Epidermal melanocyte (primary cell): ENCODE results near the gene ATRIP.

Experiments
- DNase-seq: peaks from one replicate; pipeline ENCODE4 v3.0.0; 2011; ENCODE audit warnings: low spot score; ENCODE audit not compliant: insufficient read length

Gene ATRIP

GRCh38 chr3:48446425-48447193 is at the start of gene ATRIP:
TSS of gene ATRIP (plus strand) at chr3:48446737. CDS start at chr3:48446846, 109 bp downstream.
- DNase-seq, result peak; percentile 79

DNA sequence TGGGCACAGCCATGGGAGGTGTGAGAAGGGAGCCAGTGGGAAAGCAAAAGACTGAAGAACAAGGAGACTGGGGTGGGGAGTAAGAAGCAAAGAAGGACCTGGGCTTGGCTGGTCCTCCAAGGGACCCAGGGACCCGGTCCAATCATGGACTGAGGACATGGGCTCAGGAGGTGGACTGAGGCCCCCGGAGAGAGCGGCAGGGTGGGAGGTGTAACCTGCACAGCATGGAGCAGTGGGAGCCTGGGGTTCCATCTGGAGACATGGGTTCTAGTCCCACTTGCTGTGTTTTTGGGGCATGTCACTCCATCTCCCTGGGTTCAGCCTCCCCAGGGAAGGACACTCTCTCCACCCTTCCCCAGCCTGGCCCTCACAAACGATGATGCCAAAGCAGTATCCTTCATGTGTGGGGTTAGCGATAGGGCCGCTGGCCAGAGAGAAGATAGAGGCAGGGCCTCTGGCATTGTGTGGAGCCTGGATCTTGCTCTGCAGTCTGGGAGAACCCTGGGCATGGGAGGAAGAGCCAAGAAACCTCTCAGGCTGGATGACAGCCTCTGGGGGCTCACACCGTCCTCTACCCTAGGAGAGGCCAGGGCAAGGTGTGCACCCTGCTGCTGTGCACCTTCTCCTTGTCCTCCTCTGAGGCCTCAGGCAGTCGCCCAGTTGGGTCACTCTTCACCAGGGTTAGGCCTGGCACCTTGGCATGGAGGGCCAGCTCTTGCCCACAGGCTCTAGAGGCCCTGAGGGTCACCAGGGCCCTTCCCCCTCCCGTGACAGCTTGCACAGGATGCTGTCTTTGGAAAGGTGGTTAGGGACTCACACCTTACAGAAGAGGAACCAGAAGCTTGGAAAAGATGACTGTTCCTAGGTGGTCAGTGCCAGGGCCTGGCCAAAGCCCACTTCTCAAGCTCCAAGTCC is 48.5 kb upstream of the ATRIP start:
- peak; percentile 9 for DNase-seq

GRCh38 chr3:48398701-48399386 is 47.7 kb upstream of the ATRIP start:
- DNase-seq, result peak; percentile 4

DNA sequence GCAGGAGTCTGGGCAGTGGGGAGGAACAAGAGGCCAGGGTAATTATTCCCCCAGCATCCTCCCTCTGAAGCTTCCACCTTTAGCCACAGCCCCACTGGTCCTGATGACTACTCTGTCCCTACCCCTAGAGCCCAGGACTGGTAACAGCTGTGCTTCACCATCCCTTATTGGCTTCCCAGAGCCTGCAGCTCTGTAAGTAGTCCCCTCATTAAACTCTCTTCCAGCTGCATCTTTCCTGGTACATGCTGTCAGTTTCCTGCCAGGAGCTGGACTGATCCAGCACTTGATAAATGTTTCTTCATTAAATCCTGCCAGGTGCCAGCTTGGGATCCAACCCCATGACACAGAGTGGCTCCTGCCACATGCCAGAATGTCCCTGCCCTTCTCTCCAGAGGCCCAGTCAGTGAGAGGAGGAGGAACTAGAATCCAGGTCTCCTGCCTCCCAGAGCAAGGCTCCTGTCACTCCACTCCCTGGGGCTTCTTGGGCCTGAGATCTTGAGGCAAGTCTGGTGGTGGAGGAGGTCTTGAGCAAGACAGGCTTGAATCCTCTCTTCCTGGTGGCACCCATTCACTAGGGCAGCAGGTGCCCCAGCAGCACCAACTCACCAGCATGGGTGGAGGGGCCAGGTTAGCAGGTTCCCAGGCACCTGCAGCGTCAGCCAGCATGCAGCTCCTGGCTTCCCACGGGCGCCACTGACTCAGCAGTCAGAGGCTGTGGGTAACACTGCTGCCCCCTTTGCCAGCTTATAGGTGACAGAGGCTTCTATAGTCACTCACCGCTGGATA is 47.0 kb upstream of the ATRIP start:
- DNase-seq, result peak; percentile 8

GRCh38 chr3:48400824-48401433 is 45.6 kb upstream of the ATRIP start:
- peak; percentile 72 for DNase-seq

GRCh38 chr3:48401434-48401901 is 45.1 kb upstream of the ATRIP start:
- peak; percentile 11 for DNase-seq

GRCh38 chr3:48402281-48402732 is 44.2 kb upstream of the ATRIP start:
- DNase-seq, result peak; percentile 40

DNA sequence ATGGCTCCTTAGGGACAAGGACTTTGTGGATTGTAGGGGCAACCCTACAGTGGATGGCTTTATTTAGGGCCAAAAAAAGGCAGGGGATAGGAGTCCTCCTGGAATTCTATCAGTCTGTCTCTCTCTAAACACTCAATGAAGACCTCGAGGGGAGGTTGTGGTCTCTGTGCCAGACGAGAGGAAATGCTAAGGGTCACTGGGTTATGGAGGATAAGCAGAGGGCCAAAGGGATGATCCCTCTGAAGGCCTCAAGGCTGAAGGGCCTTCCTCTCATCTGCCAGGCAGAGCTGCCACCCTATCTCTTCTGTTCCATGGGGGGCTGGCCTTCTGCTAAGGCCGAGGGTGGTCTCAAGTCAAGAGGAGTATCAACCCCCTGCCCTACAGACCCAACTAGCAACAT is 43.6 kb upstream of the ATRIP start:
- no peak for DNase-seq

GRCh38 chr3:48403533-48404439 is 42.8 kb upstream of the ATRIP start:
- peak; percentile 8 for DNase-seq

DNA sequence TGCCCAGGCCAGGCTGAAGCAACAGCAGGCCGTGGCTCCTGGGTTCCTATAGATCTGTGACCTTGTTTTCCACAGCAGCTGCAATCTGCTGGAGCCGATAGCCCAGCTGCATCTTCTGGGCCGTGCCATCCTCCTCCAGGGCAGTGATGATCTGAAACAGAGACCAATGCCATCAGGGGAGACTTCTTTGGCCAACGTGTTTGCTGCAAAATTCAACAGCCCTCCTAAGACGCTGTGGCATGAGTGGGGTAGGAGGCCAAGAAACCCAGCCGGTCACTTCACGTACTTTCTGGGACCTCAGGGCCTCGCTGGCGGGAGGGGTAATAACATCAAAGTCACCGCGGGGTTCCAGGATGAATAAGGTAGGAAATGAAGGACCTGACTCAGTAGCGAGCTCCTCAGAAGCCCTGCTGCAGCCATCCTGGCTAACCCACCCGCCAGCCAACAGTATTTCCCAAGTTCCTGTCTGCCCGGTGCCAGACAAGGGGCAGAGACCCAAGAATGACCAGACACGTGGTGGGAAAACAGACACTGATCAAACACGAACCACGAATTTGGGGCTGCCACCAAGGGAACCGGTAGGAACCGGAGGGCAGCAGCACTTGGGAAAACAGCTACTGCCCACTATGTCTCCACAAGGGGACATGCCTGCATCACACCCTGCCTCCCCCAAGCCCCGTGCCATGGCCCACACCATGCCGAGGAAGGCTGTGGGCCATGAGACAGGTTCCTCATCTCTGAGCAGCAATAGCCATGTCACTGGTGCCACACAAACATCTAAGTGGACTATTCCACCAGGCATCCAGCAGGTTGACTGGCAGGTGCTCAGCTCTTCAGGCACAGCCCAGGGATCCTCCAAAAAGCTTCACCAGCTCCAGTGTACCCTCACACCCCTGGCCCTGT is 41.8 kb upstream of the ATRIP start:
- no peak for DNase-seq

DNA sequence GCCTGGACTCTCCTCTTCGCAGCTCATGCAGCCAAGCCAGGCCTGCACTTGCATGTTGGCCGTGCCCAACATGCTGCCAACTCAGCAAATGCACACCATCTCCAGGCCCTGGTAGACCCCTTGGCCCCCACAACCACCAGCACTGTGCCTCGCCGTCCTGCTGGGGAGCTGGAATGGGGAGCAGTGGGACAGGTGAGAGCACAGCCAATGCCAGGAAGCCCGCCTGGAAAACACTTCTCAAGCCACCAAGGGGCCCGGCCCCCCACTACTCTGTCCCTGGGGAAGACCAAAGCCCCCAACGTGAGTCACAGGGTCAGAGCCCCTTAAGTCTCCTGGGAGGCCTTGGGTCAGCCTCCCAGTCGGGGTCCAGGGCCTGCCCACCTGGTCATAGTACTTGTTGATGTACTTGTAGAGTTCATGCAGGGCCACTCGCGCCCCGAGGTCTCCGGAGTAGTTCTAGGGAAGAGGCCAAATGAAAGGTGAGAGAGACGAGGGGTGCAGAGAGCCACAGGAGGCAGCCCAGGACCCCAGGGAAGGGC is 41.1 kb upstream of the ATRIP start:
- DNase-seq, result peak; percentile 10

- no peak for DNase-seq
These were observed 40.6 kb upstream of the ATRIP start for GRCh38 chr3:48405971-48406370.

DNA sequence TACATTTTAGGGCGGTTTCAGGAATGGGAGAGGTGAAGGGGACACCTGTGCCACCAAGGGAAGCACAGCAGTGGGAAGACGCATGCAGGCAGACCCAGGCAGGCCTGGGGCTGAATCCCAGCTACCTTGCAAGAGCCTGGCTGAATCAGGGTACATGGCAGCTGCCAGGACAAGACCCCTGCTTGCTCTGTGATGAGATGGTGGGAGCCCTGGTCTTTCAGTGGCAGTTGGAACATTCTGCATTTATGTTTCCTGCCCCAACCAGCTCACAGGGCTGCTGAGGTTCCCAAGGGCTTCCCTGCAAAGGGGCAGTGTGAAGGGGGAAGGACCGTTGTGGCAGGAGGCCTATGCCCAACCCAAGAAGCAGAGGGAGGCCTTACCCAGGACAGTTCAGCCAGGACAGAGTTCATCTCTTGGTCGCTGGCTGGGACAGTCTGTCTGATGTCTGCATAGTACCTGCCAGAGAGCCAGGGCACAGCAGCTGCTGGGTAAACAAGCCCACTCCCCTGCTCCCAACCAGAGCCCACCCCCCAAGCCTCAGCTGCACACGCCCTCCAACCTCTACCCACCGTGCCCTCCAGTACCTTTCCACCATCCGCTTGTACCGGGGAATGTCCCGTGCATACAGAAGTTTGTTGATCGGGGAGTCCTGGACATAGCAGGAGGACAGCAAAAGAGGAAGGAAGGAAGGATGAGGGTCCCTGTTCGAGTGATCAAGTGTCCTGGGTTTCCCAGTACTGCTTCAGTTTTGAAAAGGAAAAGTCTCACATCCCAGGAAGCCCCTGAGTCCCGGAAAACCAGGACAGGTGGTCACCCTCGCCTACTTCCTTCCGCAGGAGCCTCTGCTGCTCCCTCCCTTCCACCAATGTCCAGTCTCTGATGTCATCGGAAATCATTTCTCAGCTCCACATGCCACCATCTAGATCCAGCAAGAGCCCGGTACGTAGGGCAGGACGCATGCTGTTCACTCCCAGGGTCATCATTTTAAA is 39.8 kb upstream of the ATRIP start:
- peak; percentile 8 for DNase-seq

DNA sequence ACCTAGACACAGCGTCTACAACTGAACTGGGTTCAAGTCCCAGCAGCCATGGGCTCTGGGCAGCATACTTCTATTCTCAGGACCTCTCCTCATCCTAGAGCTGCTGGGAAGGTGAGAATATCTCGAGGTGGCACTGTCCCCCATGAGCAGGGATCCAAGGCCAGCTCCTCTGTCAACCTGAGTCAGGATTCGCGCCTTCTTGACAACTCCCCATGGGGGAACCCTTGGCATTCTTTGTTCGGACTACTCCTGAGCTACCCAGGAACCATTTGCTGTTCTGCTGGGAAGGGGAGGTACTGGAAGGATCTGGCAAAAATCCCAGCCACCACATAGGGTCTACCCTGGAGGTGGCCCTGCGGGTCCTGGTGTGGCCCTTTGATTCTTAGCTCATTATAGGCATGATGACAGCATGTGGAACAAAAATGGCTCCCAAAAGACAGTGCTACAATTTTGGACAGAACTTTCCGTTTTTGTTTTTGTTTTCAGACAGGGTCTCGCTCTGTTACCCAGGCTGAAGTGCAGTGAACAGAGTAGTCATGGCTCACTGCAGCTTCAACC is 38.9 kb upstream of the ATRIP start:
- DNase-seq, result peak; percentile 15

- DNase-seq, result peak; percentile 9
These were observed 37.7 kb upstream of the ATRIP start for GRCh38 chr3:48408823-48409281.
